ENCODE results near the gene SEC14L5. TPM values are rescaled to one million over a fixed set of nuclear protein-coding genes. Genes with fewer than 3 reads are reported as not detected.
"Not testable (repeated sequence)": the region's sequence is repeated elsewhere in the genome, so short reads cannot be mapped to it uniquely, and the experiment has no call there.

The SEC14L5 gene
- total RNA-seq, 1 donor from 2014 or later: 0.41 TPM

- no peak for ATAC-seq
- peaks cover 16% of the 10 kb centered on the region for H3K4me1 ChIP-seq
- no peaks in the 10 kb centered on the region for H3K9me3 ChIP-seq
- DNase-seq: peak; percentile 27
- H3K27me3 ChIP-seq (ENCODE audit: low read depth): no peaks in the 10 kb centered on the region
- no peaks in the 10 kb centered on the region for H3K36me3 ChIP-seq
- no peak overlapping the region for H3K4me3 ChIP-seq
- H3K27ac ChIP-seq: no peak overlapping the region
- TF ChIP-seq CTCF (IDR thresholded peaks at IDR 0.05): no peak
- intact Hi-C loops (cut with DNase I): no loop called here
These were observed 78.4 kb downstream of the SEC14L5 start for GRCh38 chr16:5036228-5037156.

GRCh38 chr16:5040451-5040850, 82.3 kb downstream of the SEC14L5 start:
- peak; percentile 20 for DNase-seq
- Histone ChIP-seq H3K4me1 (no peaks in the 10 kb centered on the region), H3K27ac (no peak overlapping the region), H3K36me3 (peaks cover 9% of the 10 kb centered on the region), H3K27me3 (ENCODE audit: low read depth) (no peaks in the 10 kb centered on the region), H3K9me3 (no peaks in the 10 kb centered on the region), H3K4me3 (no peak overlapping the region)
- TF ChIP-seq CTCF (IDR thresholded peaks at IDR 0.05): no peak
- intact Hi-C loops (cut with DNase I): no loop called here
- no peak for ATAC-seq

GRCh38 chr16:5041600-5042133, 83.5 kb downstream of the SEC14L5 start:
- peaks cover 21% of the 10 kb centered on the region for H3K36me3 ChIP-seq
- intact Hi-C loops (cut with DNase I): no loop called here
- TF ChIP-seq CTCF (IDR thresholded peaks at IDR 0.05): no peak
- H3K9me3 ChIP-seq: no peaks in the 10 kb centered on the region
- H3K4me3 ChIP-seq: no peak overlapping the region
- ATAC-seq (no peak), DNase-seq (peak; percentile 9)
- H3K27ac ChIP-seq: no peak overlapping the region
- no peaks in the 10 kb centered on the region for H3K4me1 ChIP-seq
- no peaks in the 10 kb centered on the region for H3K27me3 ChIP-seq (ENCODE audit: low read depth)

- Histone ChIP-seq H3K4me3 (no peak overlapping the region), H3K36me3 (peaks cover 31% of the 10 kb centered on the region), H3K4me1 (no peaks in the 10 kb centered on the region), H3K9me3 (no peaks in the 10 kb centered on the region), H3K27ac (no peak overlapping the region), H3K27me3 (ENCODE audit: low read depth) (no peaks in the 10 kb centered on the region)
- no peak for TF ChIP-seq CTCF (IDR thresholded peaks at IDR 0.05)
- intact Hi-C loops (cut with DNase I): no loop called here
- ATAC-seq (no peak), DNase-seq (no peak)
These were observed 84.5 kb downstream of the SEC14L5 start for GRCh38 chr16:5042574-5043171.

- no peaks in the 10 kb centered on the region for H3K9me3 ChIP-seq
- DNase-seq (peak; percentile 12), ATAC-seq (no peak)
- no peak for TF ChIP-seq CTCF (IDR thresholded peaks at IDR 0.05)
- H3K27me3 ChIP-seq (ENCODE audit: low read depth): no peaks in the 10 kb centered on the region
- H3K36me3 ChIP-seq: peaks cover 40% of the 10 kb centered on the region
- H3K4me1 ChIP-seq: no peaks in the 10 kb centered on the region
- no peak overlapping the region for H3K27ac ChIP-seq
- H3K4me3 ChIP-seq: no peak overlapping the region
- intact Hi-C loops (cut with DNase I): no loop called here
These were observed 85.9 kb downstream of the SEC14L5 start for GRCh38 chr16:5044011-5044540.

- DNase-seq; H3K4me3 ChIP-seq; intact Hi-C loops (cut with DNase I); H3K9me3 ChIP-seq; H3K4me1 ChIP-seq; H3K27ac ChIP-seq; H3K27me3 ChIP-seq (ENCODE audit: low read depth); ATAC-seq: not testable (repeated sequence)
- peaks cover 40% of the 10 kb centered on the region for H3K36me3 ChIP-seq
These were observed 86.5 kb downstream of the SEC14L5 start for GRCh38 chr16:5044581-5044980.
